GOT3 (cell line): ENCODE results near the gene PAPPA.

Experiments used
- DNase-seq: peaks from one replicate; lab custom pipeline; 2025; ENCODE audit warnings: mixed read lengths; lab: John Stamatoyannopoulos, UW

PAPPA gene

DNA sequence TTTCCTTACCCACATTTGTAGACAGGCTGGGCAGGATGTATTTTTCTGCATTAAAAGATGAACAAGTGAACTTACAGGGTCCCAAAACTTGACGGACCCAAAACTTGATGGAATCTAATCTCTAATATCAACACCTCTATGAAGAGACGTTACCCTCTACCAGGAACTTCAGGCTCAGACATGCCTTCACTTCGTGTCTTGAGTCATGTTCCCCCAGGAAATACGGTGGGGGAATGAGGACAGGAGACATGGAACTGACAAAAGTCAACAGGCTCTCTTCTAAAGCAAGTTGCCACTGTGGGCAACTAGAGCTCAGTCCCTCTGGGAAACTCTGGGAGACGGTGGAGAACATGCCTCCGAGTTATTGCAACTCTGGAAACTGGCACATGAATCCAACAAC lies 196.1 kb downstream of the PAPPA start:
- DNase-seq, result no peak

DNA sequence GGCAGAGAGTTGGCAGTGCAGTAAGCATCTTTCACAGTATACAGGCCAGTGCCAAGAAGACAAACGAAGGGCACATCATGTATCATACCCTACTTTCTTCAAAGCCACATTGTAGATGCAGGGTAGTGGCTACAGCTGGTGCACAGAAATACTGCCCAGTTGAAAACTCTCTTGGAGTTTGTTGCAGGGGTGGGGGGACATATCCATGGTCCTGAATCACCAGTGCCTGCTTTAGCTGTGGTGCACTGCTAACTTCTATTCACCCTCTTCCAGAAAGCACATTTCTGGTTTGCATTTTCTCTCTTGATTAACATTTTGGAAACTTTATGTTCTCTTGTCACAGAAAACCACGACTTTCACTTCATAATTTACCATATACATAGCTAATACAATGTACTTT lies 196.6 kb downstream of the PAPPA start:
- DNase-seq, result no peak

DNA sequence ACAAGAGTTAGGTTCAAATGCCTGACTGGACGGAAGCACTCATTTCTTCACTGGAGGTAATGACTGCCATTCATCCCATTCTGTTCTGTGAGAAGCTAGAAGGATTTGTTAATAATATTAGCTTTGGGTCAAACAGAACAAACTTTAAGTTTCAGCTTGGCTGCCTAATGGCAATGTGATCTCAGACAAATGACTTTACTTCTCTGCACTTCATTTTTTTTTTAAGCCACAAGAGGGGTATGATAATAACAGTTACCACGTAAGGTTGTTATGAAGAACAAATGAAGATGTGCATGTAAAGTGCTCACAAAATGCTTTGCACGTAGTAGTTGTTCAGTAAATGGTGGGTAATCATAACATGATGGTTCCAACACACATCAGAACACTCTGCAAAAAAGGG lies 199.4 kb downstream of the PAPPA start:
- no peak for DNase-seq

DNA sequence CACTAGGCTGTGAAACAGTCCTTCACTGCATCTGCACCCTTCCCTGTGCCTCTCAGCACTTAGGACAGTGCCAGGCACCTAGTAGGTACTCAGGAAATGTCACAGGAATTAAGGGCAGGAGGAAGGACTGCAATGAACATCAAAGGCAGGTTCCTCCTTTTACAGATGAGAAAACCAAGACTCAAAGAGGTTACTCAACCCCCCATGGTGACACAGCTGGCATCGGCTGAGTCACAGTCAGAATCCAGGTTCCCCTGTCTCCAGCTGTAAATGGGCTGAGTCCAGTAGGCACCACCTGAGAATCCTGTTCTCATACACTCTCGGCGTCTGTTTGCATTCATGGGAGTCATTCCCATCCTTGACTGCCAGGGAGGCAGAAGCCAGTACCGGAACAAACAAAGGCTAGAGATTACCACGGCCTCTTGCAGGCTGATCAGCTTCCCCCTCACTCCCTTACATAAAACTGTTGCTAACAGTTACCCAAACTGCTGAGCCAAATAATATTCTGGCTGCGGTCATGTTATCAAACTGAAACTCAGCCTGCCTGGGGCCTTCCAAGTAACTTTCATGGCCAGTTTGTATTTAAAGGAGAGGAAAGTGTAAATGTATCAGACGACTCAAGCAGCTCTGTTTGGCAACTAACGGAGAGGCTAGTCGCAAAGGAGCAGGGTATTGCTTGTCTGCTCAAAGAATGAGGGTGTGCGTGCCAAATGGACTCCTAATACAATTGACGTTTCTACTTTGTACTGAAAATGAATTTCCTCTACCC lies 201.7 kb downstream of the PAPPA start:
- no peak for DNase-seq

DNA sequence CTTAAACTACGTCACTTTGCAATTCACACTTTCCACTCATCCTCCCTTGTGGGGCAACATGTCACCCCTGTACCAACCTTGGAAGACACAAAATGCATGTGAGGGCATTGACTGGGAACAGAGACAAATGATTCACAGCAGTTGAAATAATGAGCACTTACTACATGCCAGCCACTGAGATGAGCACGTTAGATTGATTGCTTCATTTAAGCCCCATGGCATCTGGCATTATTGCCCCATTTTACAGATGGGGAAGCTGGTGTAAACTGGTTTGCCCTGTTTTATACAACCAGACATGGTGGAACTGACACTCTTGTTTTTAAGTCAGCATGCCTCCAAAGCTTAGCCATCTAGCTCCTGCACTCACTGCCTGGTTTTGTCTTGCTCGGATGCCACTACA lies 204.7 kb downstream of the PAPPA start:
- DNase-seq, result no peak

DNA sequence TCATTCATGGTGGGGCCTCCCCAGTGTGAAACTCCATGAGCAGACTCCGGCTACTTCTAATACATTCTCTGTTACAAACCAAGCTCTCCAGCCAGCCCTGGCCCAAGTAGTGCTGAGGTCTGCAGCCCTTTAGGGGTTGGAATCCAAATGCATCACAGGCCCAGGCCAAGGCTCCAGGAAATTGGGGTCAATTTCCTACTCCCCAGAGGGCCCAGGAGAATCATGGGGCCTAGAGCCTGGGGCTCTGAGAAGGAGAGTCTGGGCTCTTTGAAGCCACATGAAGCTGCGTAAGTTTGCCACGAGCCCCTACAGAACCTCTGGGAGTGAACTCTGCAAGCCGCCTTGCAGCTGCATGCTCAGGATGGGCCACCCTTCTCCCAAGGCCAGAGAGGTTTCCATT lies 206.4 kb downstream of the PAPPA start:
- DNase-seq, result no peak

DNA sequence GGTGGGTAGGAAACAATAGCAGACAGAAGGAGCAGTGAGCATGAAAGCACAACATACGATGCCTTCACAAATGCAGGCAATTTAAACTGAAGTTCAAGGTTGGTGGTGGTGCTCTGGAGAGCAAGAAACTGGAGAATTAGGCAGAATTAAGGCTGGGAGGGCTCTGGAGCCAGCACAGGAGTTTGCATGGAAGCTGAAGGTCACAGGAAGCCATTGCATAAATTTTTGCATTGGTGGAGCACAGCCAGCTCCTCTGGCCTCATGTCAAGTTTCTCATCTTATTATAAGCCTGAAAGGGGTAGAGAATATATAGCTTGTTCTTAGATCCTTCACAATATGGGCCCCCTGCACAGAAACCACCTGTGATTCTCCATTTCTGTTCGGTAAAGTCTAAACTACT lies 207.4 kb downstream of the PAPPA start:
- no peak for DNase-seq

DNA sequence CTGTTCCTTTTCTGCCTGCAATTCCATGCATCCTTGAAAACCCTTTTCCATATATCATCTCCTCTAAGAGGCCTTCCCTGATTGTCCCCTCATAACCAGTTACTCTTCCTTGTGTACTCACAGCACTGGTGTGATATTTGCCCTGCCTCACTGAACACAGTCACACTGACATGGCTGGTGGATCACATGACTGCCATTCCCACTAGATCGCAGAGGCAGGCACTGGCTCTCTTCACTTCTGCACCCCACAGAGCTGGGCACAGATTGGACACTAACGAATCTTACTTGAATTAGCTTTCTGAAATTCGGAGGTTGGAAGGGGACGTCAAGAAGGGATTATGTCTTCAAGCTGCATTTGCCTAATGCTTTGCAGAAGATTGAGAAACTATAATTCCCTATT lies 208.0 kb downstream of the PAPPA start:
- DNase-seq, result no peak

DNA sequence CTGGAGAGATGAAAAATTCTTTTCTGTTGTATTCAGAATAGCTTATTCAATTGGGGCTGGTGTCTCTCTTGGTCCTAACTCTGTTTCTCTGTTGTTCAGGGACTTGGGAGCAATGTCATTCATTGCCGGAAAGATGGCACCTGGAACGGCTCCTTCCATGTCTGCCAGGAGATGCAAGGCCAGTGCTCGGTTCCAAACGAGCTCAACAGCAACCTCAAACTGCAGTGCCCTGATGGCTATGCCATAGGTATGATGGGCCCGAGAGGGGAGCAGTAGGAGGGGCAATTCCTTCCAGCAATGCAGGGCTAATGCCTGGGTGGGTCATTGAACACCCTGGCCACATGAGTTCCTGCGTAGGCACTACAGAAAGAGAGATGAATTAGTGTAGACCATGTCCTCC lies 208.9 kb downstream of the PAPPA start:
- no peak for DNase-seq

DNA sequence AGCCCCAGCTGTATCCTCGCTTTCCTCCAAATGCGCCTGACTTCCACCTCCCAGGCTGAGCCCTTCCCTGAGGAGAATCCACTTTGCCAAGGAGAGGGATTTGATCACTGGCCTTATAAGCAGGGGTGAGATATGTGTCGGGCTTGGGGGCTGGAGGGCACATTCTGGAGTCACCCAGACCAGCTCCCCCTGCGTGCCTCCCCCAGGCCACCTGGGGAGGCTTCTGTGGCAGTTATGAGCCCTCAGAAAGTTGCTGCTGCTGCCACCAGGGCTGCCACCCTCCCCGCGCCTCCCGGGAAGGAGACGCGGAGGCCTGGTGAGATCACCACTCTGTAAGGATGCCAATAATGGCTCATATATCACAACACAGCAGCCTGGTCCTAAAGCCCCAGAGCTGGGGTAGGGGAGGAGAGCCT lies 211.5 kb downstream of the PAPPA start:
- DNase-seq, result no peak

DNA sequence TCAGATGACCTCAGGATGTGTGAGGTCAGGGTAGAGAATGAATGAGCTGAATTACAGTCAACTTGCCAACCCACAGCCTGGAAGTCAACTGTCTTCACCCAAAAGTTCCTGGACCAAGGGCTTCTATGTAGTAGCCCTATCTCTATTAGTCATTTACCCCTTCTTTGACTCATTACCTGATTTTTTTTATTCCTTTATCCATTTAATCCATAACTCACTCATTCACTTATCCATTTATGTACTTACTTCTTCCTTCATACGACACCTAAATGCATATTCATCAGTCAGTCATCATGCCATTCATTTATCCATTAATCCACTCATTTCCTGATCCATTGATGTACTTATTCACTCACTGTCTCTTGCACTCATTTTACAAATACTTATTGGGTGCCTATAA lies 212.7 kb downstream of the PAPPA start:
- no peak for DNase-seq

DNA sequence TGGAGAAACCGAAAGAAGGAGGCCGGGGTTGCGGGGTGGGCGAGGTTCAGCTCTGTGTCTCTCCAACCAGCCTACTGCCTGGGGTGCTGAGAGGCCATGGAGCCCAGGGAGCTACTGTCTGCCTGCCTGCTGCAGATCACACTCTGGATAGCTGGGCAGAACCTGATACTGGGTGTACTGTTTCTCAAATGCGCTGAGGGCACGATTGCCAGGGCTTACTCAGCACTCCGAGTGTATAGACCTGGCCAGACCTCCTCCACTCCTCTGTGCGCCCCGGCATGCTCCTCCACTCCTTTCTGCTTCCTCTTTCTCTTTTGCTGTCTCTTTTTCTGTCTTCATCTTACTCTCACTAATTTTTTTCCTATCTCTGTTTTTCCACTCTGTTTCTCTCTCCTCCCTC lies 215.1 kb downstream of the PAPPA start:
- DNase-seq, result no peak

DNA sequence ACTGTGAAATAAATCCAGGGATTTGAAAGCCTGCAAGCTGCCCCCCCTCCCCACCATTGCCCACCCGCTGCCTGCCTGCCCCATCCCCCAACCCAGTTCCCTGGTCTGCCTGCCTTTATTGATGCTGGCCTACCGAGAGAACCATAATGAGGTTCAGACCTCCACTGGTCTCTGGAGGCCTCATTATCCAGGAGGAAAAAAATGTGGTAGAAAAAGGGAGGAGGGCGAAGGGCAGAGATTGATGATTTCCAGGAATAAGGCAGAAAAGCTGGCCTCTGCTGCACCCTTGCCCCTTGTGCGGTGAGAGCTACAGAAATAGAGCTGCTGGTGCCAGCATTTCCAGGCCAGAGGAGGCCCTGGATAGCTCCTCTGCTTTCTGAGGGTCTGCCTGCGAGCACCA lies 216.1 kb downstream of the PAPPA start:
- DNase-seq, result no peak

DNA sequence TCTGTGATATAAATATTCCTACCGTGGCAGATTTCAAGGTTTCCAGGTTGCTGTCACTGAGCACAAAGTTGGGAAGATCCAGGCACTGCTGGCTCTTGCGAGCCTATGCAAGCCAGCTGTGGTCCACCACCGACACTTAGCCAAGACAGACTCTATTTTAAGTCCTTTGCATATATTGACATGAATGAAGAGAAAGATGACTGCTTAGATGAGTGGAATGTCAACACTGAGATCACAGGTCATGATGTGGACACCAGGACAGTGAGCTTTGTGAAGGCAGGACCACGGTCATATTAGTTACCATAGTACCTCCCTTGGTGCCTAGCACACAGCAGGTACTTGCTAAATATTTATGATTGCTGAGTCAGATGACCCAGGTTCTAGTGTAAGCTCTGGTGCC lies 217.0 kb downstream of the PAPPA start:
- DNase-seq, result no peak

DNA sequence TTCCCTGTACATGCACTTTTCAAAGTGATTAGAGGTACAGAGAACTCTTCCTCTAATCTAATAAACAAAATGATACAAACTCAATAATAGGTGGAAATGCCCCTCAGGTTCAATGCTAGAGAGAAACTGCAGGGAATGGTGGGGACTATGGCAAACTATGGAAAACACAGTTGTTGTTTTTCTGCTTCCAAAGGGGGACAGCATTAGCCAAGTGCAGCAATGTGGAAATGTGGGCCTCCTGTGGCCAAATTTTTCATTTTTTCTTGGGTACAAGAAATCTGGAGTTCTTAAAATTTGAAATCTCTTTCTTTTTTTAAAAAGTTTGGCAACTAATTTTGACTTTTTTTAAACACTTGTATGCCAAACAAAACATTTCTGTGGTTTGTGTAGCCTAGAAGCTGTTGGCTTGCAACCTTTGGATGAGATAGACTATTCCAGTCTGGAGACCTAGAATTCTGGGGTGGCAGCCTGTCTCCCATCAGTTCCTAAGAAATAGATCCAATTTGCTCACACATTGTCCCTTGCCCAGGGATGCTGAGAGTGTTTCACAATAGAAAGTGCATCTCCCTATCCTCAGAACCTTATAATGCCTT lies 218.6 kb downstream of the PAPPA start:
- no peak for DNase-seq

DNA sequence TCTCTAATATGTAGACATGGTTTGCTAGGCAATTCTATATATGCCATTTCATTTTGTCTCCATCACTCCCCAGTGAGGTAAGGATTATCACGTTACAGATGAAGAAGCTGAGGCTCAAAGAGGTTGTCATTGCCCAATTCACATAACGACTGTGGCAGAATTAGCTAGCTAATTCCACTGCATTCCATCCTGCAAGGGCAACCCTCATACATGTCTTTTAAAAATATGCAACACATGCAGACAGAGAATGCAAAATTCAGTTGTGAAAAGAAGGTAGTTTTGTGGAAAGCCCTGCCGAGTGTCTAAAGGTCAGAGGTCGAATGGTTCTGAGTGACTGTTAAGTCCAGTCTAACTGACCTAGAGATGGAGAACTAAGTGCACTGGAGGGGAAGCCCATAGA lies 219.2 kb downstream of the PAPPA start:
- no peak for DNase-seq

DNA sequence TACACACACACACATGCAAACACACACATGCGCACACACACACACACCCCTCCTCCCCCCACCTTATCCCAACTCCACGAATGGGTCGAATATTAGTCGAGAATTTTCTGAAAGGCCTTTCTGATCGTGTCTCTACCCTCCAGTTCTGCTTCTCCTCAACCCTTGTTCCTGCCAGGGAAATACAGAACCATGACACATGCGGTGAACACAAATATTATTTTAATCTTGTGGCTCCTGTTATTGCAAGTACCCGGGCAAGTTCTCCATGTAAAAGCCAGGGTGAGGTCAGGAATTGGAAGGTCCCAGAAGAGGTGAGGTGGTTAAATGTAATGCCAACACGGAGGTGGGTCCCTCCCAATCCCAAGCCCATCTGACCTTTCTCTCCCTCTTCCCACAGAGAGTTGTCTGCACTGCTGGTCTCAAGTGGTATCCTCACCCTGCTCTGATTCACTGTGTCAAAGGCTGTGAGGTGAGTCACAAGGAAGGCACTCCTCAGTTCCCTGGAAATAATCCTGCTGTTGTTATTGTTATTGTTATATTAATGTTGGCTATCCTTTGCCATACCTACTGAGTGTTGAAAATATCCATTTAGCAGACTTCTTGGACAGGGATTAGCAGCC lies 223.7 kb downstream of the PAPPA start:
- DNase-seq, result no peak

DNA sequence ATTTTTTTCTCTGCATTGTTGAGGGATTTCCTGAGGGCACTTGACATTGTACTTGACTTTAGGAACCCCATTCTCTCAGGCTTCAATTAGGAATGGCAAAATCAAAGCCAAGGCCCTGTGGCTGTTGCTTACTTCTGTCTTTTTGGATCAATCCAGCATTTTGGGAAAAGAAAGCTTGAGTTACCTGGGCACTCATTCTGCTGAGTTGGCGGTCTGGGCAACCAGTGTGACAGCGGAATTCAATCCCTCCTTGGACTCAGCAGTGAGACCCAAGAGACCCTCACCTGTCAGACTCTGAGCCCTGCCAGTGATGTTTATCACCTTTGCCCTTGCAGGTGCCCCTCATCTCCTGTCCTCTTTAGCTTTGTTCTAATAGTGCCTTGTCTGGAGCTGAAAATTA lies 225.3 kb downstream of the PAPPA start:
- no peak for DNase-seq

DNA sequence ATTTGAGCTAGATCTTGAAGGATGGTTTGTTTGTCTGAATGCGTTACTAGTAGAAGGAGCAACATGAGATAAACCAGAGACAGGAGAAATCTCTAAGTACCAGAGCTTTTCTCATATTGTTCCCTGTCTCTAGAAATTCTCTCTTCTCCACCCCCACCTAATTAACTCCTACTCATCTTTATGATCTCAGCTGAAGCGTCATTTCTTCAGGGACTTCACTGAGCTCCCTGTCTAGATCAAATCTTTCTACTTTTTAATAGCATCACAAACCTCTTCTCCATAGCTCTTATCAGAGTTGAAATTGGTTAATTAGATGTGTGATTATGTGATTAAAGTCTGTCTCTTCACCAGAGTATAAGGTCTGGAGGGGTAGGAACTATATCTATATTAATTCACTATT lies 226.2 kb downstream of the PAPPA start:
- DNase-seq, result no peak

DNA sequence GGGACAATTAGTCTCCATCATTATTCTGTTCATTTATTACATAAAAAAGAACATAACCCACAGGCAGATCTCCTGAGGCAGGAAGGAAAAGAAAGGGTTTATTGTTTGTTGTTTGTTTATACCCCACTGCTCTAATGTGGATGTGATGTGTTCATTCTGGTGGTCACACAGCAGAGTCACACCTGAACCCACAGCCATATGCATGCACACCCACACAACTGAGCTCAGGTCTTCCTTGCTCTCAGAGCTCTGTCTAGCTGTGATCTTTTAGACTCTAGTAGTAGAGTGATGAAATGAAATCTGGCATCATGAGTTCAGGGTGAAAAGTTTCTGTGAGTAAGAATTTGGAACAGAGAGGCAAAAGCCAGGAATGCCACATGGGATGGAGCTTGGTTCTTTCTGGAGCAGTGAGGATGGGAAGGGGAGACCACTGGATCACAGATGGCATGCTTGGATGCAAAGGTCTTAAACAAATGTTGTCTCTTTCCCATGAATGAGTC lies 227.0 kb downstream of the PAPPA start:
- DNase-seq, result no peak

DNA sequence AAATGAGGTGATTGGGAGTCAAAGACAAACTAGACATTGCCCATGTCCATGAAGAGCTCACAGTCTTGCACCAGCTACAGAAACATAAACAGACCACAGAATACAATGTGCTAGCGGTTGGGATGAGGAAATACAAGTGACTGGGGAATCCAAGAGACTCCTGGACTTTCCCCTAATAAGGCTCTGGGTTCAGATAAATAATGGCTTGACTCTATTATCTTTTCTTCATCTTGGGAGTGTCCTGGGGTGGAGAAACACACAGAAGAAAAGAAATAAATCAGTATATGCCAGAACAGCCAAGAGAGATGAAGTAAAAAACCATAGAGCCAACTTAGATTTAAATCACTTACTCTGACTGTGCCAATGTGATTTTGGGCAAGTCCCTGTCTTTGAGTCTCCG lies 227.8 kb downstream of the PAPPA start:
- DNase-seq, result no peak

DNA sequence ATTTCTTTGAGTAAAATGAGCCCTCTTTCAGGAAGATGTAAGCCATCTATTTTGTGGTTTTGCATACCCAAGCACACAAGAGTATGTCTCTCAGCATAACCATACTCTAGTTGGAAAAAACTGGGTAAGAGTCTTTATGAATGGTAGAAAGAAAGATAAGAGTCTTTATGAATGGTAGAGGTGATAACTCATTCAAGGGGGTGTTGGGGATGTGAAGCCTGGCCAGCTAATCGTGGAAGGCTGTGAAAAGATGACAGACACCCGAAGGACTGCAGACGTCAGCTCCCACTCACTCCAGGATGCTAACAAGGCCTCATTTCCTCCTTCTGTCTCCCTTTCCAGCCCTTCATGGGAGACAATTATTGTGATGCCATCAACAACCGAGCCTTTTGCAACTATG lies 228.5 kb downstream of the PAPPA start:
- DNase-seq, result no peak

DNA sequence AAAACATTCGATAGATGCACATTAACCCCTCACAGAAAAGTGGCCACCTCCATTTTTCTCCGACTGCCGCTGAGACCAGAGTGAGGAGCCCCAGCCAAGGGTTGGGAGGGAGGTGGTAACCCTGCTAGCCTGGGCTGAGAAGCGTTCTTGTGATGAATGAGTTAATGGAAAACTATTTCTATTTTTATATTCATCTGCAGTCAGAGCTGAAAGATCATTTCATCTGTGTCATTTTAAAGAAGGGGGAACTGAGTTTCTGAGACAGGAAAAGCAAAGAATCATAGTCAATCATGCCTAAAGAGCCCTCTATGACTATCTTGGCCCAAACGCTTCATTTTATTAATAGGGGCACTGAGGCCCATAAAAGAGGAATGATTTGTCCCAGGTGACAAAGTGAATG lies 229.5 kb downstream of the PAPPA start:
- DNase-seq, result no peak

DNA sequence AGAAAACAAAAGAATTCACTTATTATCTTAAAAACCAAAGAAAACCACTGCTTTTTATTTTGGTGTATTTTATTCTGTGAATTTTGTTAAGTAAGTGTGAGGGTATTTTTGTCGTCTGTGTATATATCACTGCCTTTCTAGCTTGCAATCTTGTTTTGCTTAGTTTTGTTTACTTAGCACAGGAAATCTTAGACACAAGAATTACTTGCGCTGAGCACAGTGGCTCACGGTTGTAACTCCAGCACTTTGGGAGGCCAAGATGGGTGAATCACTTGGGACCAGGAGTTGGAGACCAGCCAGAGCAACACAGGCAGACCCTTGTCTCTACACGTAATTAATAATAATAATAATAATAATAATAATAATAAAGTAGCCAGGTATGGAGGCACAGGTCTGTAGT lies 230.3 kb downstream of the PAPPA start:
- no peak for DNase-seq
